ENCODE results near the gene ANKS6.

ANKS6 gene

DNA sequence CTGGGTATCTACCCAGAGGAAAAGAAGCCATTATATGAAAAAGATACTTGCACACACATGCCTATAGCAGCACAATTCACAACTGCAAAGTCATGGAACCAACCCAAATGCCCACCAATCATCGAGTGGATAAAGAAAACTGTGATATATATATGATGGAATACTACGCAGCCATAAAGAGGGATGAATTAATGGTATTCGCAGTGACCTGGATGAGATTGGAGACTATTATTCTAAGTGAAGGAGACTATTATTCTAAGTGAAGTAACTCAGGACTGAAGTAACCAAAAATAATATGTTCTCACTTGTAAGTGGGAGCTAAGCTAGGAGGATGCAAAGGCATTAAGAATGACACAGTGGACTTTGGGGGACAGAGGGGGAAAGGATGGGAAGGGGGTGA, 57.6 kb downstream of the ANKS6 start:
- no peak for DNase-seq (ENCODE audit: low read depth in 2 of 2)

DNA sequence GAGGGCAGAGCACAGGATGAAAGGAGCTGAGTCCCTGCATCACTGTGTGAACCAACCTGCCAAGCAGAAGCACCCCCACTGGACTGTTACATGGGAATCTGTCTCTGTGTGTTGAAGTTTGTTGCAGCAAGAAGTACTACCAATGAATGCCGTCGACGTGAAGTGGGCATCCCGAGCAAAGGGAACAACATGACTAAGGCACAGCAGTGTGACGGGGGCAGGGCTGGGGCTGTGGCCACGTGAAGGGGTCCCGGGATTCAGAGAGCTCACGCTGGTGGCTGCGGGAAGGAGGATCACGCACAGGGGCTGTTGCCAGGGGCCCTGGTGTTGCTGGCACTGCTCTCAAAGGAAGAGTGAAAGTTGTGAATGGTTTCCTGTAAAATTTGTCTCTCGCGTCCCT, 60.1 kb downstream of the ANKS6 start:
- DNase-seq (ENCODE audit: low read depth in 2 of 2), result no peak

DNA sequence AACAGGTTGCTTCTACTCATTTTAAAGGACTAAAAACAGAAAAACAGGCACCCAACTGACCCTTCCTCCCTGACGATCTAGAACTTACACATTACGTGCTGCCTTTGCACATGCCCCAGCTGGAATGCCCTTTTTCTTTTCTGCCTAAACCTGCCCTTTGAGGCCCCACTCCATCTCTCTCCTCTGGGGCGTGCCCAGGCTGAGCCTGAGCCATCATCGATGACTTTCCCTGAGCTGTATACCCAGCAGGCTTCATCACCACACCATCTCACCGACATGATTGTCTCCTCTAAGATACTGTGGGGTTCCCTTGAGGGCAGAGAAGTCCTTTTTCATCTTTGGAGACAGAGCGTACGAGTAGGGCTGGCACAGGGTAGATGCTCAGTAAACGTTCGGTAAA, 63.6 kb downstream of the ANKS6 start:
- no peak for DNase-seq (ENCODE audit: low read depth in 2 of 2)

DNA sequence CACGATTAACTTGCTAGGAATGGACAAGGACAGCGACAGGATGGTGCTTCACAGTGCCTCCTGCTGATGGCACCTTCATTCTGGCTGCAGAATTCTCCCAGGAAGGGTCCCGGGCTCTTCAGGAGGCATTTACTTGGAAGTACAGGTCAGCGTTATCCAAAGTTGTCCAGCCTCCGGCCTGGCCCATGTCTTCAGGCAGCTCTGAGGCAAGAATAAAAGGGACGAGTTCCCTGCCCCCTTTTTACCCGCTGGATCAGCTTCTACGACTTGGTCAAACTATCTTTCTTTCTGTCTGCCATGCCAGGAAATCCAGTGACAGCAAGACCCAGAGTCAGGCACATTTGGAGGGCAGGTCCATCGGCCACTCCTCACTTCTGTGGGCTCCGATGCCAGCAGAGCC, 64.3 kb downstream of the ANKS6 start:
- DNase-seq (ENCODE audit: low read depth in 2 of 2), result no peak

DNA sequence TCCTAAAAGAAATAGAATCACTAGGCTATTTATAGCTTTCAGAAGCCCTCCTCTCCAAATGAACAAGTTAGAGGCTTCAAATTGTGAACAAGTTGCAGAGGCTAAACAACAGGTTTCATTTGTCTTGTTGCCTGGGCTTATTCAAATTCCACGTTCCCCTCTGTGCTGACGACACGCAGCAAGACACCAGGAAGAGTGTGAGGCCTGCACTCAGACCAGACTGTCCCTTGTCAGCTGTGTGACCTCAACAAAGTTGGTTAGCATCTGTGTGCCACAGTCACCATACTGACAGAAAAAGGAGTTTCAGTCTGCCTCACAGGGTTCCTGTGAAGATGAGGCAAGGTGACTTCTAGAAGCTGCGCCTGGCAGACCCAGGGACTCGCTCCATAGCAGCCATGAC, 65.5 kb downstream of the ANKS6 start:
- DNase-seq (ENCODE audit: low read depth in 2 of 2), result no peak

DNA sequence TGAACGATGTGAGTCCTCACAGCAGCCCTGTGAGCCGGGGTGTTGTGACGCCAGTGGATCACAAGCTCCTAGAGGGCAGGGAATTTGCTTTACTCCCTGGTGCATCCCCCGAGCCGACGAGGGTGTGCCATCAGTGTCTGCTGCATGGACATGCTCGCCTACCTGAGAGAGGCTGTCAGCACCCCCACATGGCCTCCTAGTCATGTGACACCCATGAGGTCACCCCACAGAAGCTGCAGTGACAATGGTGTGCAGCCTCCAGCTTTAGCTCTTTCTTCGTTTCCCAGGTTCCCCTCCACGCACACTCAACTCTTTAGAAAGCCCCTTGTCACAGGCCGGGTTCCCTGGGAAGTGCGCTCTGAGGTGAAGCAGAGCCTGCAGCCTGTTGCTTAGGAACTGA, 67.9 kb downstream of the ANKS6 start:
- DNase-seq (ENCODE audit: low read depth in 2 of 2), result no peak

DNA sequence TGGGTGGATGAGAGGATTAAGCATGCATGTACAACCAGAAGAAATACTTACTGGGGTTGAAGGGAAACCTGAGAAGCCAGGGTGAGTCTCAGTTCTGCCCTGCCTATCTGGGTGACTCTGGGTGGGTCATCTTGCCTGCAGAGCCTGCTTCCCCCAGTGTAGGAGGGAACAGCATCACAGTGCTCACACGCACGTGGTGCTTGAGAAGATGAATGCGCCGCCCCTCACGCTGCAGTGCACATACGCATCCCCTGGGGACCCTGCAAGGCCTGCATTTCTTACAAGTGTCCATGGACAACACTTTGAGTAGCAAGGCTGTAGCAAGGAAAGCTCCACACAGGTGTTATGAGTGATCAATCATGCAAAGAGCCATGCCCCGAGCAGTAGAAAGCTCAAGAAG, 68.9 kb downstream of the ANKS6 start:
- DNase-seq (ENCODE audit: low read depth in 2 of 2), result no peak

DNA sequence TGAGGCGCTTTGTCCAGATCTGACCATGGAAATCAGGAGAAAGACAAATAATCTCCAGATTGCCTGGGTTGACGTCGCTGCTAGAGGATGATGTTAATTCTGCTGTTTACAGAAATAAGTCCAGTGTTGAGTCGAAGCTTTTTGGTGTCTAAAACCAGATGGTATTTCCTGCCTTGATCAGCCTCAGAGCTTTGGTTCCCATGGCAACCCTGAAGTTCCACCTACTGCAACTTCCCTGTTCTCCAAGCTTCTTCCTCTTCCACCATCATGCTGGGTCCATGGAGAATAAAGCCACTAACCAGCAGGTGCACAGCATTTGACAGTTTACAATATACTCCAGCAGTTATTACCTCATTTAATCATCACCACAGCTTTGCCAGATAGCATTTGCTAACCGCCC, 69.6 kb downstream of the ANKS6 start:
- no peak for DNase-seq (ENCODE audit: low read depth in 2 of 2)

DNA sequence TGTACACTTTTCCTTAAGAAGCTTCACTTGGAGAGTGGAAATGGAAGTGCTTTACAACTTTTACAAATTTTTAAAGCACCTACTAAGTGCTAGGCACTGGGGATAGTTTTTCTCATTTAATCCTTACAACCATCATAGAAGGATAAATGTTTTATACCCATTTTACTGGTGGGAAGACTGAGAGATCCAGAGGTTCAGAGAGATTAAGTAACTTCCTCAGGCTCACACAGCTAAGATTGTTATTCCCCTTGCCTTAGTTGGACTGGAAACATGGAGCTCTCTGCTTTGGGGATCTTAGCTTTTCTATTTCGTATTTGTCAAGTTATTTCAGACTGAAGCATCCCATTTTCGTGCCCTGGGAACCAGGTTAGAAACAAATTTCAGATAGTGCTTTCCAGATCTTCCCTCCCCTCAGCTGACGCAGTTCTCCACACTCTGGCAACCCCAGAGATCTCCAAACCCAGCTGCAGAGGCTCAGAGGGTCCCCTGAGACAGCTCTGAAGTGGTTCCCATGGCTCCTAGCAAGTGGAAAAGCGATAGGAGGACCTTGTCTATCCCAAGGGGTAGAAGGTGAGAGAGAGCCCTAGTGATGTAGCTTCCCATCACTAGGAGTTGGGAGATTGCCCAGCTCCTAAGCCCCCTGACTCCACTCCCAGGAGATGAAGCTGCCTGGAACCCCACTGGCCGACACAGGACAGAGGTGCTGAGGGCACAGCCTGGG, 71.4 kb downstream of the ANKS6 start:
- no peak for DNase-seq (ENCODE audit: low read depth in 2 of 2)

DNA sequence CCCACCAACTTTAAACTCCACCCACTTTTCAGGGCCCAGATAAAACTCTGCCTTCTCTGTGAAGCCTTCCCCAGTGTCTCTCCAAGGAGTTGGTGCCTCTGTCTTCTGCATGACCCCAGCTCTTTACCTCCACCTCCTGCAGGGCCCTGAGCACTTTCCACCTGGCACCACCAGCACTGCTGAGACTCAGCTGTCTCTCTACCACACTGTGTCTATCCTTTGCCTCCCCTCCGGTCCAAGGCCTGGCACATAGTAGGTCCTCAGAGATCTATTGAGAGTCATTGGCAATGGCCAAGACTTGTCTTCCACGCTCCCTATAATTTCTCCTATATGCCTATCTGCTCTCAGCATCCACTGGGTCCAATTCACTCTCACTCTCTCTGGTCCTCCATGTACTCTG, 74.7 kb downstream of the ANKS6 start:
- DNase-seq (ENCODE audit: low read depth in 2 of 2), result no peak

DNA sequence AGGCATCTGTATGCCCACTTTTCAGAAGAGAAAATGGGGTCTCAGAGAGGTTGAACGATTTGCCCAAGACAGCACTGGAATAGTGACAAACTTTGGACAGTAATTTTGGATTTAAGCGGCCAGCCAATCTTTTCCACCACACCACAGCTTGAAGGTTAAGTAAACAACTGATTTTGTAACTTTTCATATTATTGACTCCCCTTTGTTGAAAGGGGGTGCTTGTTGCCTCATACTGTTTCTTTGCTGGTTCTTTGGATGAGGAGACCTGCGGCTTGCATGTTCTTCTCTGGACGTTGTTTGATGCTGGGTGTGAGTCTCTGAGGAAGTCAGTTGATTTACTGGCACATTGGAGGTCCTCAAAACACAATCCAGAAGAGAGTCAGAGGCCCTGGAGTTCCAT, 76.0 kb downstream of the ANKS6 start:
- DNase-seq (ENCODE audit: low read depth in 2 of 2), result no peak

DNA sequence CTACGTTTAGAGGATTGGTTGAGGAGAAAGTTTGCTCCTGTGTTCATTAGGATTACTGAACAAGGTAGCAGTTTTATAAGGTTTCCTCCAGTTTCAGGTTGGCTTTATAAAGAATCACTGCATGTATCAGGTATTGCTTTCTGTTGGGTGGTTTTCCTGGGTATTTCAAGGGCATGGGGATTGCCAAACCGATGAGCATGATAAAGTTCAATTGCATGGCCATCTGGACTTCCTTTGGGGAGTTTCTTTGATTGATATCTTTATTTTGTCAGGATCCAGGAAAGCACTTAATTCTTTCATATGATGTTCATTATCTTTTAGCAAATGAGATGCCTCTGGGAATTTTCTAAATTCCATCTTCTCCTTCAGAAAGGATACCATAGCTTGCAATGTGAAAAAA, 77.3 kb downstream of the ANKS6 start:
- DNase-seq (ENCODE audit: low read depth in 2 of 2), result no peak

DNA sequence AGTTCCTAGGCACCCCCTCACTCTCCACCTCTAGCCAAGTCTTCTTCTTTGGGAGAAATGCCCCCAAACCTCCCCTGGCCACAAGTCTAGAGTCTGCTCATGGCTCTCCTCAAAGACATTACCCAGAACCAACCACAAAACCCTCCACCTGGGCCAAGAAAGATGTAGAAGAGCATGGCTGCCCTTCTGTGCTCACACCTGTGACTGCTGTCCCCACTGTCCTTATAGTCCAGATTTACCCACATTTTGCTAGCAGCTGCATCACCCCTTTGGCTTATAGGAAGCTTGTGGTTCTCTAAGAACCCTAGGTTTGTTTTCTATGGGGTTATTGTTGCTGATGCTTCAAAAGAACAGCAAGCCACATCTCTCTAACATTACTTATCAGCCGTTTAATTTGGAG, 81.5 kb downstream of the ANKS6 start:
- DNase-seq (ENCODE audit: low read depth in 2 of 2), result no peak

DNA sequence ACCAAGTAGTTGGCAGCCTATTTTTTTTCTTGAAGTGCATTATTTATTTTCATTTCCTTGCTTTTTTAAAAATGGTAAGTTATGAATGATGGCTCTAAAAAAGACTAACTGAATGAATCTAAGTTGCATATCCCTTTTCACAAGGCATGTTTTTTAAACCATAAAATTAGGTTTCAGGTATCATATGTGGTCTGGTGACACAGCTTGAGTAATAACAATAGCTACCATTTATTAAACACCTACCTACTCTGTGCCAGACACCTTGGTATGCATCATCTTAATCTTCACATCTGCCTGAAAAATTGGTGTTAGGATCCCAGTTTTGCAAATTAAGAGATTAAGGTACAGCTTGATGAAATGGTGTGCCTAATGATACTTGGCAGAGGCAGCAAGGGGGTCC, 83.4 kb downstream of the ANKS6 start:
- DNase-seq (ENCODE audit: low read depth in 2 of 2), result no peak

DNA sequence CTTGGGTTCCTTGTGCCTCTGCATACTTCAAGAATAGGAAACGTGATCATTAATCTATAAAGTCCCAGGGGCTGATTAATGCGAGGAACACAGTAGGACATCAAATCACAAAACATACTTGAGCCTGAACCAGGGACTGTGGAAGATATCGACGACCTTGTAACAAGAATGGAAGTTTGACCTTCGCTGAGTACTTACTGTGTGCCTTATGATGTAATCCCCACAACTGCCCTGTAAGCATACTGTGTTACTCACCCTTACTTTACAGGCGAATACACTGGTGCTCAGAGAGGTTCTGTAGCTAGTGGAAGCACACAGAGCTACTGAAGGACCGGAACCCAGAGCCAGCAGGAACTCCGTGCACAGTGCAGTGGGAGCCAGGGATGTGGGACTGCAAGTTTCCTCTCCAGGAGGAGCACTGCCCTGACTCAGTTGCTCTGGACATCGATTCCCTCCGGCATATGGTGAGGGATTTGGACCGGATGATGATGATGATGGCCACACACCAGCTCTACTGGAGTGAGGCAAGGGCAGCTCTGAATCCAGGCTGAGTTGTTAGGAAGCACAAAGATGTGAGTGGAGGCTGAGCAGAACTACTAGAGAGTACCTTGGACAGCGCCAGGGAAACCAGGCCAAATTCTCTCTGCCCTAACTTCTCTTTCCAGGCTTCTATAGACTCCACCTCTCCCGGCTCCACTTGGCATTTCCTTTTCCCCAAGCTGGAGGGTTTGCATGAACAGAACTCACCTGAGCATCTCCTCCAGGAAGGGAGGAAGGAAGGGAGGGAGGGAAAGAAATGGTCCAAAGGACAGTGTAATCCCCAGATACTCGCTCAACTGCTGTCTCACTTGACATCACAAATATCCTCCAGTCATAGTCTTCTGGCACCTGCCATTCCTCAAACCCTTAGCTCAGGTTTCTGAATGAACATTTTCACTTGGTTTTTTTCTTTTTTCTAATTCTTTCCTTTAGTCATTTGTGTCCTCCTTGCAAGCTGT, 86.1 kb downstream of the ANKS6 start:
- DNase-seq (ENCODE audit: low read depth in 2 of 2), result no peak

DNA sequence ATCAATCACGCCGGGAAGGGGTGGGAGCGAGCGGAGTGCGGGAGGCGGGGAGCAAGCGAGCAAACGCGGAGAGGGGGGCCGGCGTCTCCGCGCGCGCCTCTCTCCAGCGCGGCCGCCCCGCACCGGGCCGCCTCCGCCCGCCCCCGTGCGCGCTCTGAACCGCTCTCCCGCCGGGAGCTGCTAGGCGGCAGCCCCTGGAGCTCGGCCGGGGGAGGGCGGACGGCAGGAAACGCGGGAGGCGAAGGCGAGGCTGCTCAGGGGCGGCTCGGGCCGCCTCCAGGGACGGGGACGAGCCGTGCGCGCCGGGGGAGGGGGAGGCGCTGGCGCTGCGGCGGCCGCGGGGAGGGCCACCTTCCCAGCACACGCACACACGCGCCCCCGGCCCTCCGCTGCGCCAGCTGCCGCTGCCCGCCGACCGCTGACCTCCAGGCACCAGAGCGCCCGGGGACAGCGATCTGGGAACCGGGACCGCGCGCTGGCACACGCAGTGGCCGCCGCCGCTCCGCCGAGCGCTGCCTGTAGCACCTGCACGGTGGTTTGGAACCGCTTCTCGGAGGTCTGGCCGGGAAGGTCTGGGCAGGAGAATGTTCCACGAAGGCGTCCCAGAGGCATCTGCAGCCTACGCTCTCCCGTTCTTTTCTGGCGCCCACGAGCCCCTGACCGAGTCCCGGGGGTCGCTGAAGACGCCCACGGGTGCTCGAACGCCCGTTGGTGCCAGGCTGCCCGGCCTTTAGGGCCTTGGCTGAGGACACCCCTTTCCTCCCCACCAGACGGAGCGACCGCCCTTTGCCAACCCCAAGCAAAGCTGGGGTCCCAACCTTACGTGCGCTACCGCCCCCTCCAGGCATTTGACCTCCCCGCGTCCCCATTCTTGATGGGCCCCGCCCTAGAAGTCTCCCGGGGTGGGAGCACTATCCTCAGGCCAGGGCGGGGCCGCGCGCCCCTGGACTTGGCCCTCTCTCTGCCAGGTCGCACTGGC, 87.1 kb downstream of the ANKS6 start, which contains the start of gene GABBR2:
TSS of gene GABBR2 (minus strand) at position 3 of the 979 bp plus-strand sequence. CDS start 198 bp downstream, outside the sequence.
- no peak for DNase-seq (ENCODE audit: low read depth in 2 of 2)

DNA sequence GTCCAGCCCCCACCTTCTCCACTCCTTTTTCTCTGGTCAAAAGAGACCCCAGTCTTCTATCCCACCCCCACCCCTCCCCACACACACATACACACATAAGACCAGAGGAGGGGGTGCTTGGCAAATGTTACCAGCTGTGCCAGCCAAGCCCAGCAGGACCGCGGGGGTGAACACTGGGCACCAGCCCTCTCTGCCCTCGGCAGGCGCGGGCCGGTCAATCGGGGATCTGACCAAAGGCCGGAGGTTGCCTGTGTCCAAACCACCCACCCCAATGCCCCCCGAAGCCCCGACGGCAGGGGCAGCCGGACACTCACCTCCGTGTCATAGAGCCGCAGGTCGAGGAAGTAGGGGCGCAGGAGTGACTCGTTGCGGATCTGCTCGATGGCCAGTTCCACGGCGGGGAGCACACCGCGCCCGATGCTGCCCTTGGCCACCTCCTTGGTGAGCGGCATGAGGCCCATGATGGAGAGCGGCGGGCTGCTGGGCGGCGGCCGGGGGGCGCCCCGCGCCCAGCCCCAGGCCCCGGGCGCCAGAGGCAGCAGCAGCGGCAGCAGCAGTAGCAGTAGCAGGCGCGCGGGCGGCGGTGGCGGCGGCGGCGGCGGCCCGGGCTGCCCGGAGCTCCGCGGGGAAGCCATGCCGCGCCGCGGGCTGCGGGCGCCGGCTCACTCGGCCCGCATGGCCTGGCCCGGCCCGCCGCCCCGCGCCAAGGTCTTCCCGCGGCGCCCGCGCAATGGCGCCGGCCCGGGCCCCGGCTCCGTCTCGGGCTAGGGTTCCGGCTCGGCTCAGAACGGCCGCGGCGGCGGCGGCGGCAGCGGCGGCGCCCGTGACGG, 88.0 kb downstream of the ANKS6 start:
- no peak for DNase-seq (ENCODE audit: low read depth in 2 of 2)

DNA sequence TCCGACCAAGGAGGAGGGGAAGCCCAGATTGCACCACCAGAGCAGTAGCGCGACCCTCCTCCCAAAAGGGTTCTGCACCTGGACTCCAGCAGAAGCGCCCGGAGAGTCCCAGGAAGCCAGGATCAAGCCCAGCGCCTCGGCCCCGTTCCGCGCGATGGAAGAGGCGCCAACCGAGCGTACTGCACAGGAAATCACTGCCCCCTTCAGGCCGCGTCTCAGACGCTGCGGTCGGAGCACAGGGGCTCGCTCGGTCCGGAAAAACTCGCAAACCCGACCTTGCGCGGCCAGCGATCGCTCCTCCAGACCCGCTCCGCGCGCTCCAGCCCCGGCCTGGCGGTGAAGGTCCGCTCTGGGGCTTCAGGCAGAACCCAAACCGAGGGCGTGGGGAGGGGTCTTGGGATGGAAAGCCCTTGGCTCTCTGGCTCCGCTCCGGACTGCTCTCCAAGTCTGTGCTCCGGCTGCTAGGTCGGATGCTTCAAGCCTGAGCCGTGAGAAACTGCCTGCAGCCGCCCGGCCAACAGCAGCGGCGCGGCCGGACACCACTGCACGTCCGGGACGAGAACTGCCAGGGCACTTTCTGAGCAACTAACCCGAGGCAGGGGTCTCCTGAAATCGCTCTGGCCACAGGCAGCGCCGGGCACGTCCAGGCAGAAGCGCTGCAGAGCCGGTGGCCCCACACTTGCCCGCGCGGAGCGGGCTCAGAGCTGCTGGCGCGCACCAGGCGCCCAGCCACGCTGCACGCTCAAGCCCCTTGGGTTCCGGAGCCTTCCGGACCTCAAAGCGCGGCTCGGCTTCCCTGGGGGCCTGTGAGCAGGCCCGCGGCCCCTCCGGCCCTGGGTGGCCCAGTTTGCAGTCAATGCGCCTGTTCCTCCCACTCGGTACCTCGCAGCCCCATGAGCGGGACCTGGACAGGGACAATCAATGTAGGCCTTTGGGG, 88.9 kb downstream of the ANKS6 start:
- peak in 1 of 2 experiments; percentile 26 for DNase-seq (ENCODE audit: low read depth in 2 of 2)

DNA sequence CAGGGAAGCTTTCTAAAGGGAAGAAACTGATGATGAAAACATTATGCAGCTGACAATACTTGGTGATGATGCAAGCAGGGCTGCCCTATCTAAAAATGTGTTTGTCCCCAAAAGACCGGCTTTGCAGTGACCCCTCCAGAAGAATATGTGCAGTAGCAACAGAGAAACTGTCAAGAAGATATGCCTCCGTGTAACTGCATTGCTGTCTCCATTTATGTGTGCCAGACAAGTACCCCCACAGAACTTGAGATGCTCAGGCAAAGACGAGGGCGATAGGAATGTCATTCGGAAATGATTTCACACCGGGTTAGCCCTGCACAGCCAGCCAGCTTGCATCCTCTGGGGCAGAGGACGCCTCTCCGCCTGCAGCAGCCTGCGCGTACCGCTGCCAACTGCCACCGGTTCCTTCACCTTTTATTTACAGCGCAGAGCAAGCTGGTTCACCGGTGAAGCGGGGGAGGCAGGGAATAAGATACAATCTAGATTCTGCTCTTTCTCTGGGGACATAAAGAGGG, 89.6 kb downstream of the ANKS6 start:
- DNase-seq (ENCODE audit: low read depth in 2 of 2), result no peak

Measured in stimulated activated CD4-positive, alpha-beta T cell treated with anti-CD3 and anti-CD28 coated beads, Interleukin-12 subunit alpha, Interleukin-12 subunit beta, amount 100 ng/mL, for 24 hours (primary cell).